Heart left ventricle (tissue), 13 donors: Measurements from ENCODE around the gene PLPP3.

Source experiments
- POLR2A ChIP-seq, 2 donors: fragments of 450-650 bp; IDR thresholded peaks; one replicate each; pipeline ENCODE4 v1.6.1; 2017; ENCODE audit warnings: antibody characterized with exemption in 2 of 2, mild to moderate bottlenecking in 2 of 2, moderate library complexity in 2 of 2
- TF ChIP-seq, protein P1 (sequence below), 12 donors: fragments of 200-600 bp; sonication (generic) in 4 of 12; IDR thresholded peaks; one replicate each; pipeline versions ENCODE4 v1.5.0 to v1.8.0; 2018 to 2022; ENCODE audit warnings: antibody characterized with exemption in 12 of 12, mild to moderate bottlenecking in 5 of 12
- donor health status: ischemic (EF 13 %, LVEDD 7.1; RV severe dilation, severe dysfunction).
- donor health status: DM: no; HTN: yes; CAD: no.
- donor health status: DM: no; HTN: no; CAD: no.
- donor health status: ischemic (EF 25% LVEDD 6.9; RV normal size, moderate dysfunction).
- donor health status: ischemic (EF 25% LVEDD 5.7; RV mildly dilated, moderate dysfunction).
- donor health status: ischemic (EF 35%, LVEDD 5.7; RV mildly dilated, moderate dysfunction).
- donor health status: nonischemic (EF 11% LVEDD 7.7; RV severe dilation, severe dysfunction).
- donor health status: DM: yes; HTN: yes; CAD: no.
- donor health status: PGD.
- donor health status: ischemic (EF 29% LVEDD 5.4; RV normal size, mild dysfunction).
- donor health status: nonischemic (EF 23%, LVEDD 6.1; RV moderate dilation, normal function).

DNA sequence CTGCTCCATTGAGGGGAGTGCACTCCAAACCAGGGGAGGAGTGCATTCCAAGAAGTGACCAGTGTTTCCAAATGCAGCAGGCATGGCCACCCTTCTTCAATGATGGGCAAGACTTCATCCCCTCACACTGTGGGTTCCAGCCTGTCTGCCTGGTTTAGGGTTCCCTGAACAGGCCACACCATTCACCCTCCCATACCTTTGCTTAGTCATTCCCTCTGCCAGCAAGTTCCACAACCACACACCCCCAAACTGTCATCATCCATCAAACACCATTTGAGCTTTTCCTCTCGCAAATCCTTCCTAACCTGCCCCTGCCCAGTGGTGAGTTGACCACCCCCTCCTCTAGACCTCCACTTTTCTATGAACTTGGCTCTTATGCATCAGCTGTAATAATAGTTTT is 116.0 kb downstream of the PLPP3 start:
- TF ChIP-seq, protein P1, sequence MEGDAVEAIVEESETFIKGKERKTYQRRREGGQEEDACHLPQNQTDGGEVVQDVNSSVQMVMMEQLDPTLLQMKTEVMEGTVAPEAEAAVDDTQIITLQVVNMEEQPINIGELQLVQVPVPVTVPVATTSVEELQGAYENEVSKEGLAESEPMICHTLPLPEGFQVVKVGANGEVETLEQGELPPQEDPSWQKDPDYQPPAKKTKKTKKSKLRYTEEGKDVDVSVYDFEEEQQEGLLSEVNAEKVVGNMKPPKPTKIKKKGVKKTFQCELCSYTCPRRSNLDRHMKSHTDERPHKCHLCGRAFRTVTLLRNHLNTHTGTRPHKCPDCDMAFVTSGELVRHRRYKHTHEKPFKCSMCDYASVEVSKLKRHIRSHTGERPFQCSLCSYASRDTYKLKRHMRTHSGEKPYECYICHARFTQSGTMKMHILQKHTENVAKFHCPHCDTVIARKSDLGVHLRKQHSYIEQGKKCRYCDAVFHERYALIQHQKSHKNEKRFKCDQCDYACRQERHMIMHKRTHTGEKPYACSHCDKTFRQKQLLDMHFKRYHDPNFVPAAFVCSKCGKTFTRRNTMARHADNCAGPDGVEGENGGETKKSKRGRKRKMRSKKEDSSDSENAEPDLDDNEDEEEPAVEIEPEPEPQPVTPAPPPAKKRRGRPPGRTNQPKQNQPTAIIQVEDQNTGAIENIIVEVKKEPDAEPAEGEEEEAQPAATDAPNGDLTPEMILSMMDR (IDR thresholded peaks at IDR 0.05): no peak
- no peak for TF ChIP-seq POLR2A (IDR thresholded peaks at IDR 0.05)
